Aorta (tissue), 5 donors: ENCODE data around the gene ACSF3. TPM values are rescaled to one million over a fixed set of nuclear protein-coding genes. Genes with fewer than 3 reads are reported as not detected.

Experiments used
- ATAC-seq: fragments of 200-7000 bp; cut with Tn5 transposase; one replicate; pipeline ENCODE4 v1.9.1; 2022; ENCODE audit warnings: moderate library complexity; ENCODE audit not compliant: low FRiP score
- DNase-seq, 2 donors: peaks; one replicate each; pipeline ENCODE4 v3.0.0-alpha.2; 2020
- H3K27ac ChIP-seq, 2 donors: one replicate each; pipeline ENCODE4 v1.5.1; 2013; ENCODE audit warnings: low read length in 2 of 2, mild to moderate bottlenecking in 2 of 2, moderate library complexity in 2 of 2, control low read depth in 1 of 2, inconsistent platforms in 1 of 2, low read depth in 1 of 2
- H3K27me3 ChIP-seq, 2 donors: one replicate each; pipeline ENCODE4 v1.6.1; 2013; ENCODE audit warnings: control low read depth in 1 of 2, low read length in 1 of 2, mild to moderate bottlenecking in 1 of 2, moderate library complexity in 1 of 2; ENCODE audit not compliant: insufficient read depth in 2 of 2, control insufficient read depth in 1 of 2
- H3K36me3 ChIP-seq, 2 donors: one replicate each; pipeline ENCODE4 v1.6.1; 2013; ENCODE audit warnings: control low read depth in 1 of 2, low read length in 1 of 2, mild to moderate bottlenecking in 1 of 2; ENCODE audit not compliant: insufficient read depth in 2 of 2, control insufficient read depth in 1 of 2
- H3K4me1 ChIP-seq, 2 donors: one replicate each; pipeline ENCODE4 v1.6.1; 2013; ENCODE audit warnings: low read length in 2 of 2, control low read depth in 1 of 2, mild to moderate bottlenecking in 1 of 2, moderate library complexity in 1 of 2; ENCODE audit not compliant: insufficient read depth in 2 of 2, control insufficient read depth in 1 of 2
- H3K4me3 ChIP-seq, 2 donors: one replicate each; pipeline ENCODE4 v1.5.1; 2013; ENCODE audit warnings: low read length in 2 of 2, control low read depth in 1 of 2, mild to moderate bottlenecking in 1 of 2
- H3K9me3 ChIP-seq: one replicate; pipeline ENCODE4 v1.6.1; 2013; ENCODE audit warnings: mild to moderate bottlenecking, low read length; ENCODE audit not compliant: control insufficient read depth
- WGBS, 2 donors: extraction: QIAGEN DNeasy Blood & Tissue Kit; methylation state at CpG; one replicate each; pipeline ENCODE4 v1.1.7; 2013; 5-methylcytosine and 5-hydroxymethylcytosine counted together
- intact Hi-C, 2 donors: fragments of 100-400 bp; cut with DNase I; formaldehyde crosslinking; loops; one replicate each; pipeline versions ENCODE4 v1.14.2 to v1.15.0; 2022
- polyA plus RNA-seq, 2 donors: library from polyadenylated mRNA; stranded (reverse); fragments of 200-250 nt; gene quantifications; one replicate each; pipeline ENCODE4 v1.2.3, GENCODE V29; 2013
- total RNA-seq, 2 donors: library from RNA; stranded (reverse); fragmentation: NEBNext Ultra II Directional; extraction: Animal tissue kit (Norgen Biotek cat#: 25700); gene quantifications; one replicate each; pipeline ENCODE4 v1.2.1, GENCODE V29; 2021
- donor health status: healthy with polysubstance abuse.
- donor health status: Bipolar disorder and iron deficiency.
- donor health status: DM: no; HTN: no; CAD: no.
- donor health status: DM: no; HTN: no; CAD: no.
- donor health status: DM: yes; HTN: yes; CAD: no.

Gene ACSF3
- total and polyA plus RNA-seq, 4 donors: 19.3 to 48.4 (median 26.6) TPM

DNA sequence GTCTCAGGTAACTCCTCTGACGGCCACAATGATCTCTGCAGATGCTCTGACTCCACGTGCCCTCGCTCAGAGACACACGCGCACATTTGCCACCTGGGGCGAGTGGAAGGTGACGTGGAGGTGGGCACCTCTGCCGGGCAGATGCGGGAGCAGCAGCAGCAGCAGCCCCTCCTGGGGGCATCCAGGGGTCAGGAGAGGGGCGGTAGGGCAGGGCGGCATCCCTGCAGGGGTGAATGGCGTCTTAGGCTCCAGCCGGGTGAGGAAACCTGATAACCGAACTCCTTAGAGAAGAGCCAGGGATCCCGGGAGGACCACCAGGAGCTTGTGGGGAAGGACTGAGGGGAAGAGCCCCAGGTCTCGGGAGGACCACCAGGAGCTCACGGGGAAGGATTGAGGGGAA lies 43.3 kb downstream of the ACSF3 start:
- DNase-seq (peak; percentile 38 to 50), ATAC-seq (no peak)
- intact Hi-C loops: no loop called here
- Histone ChIP-seq H3K4me1 (no peaks in the 10 kb centered on the region), H3K4me3 (no peak overlapping the region), H3K27ac (no peak overlapping the region), H3K36me3 (peaks cover 0 to 2% of the 10 kb centered on the region in 2 donors), H3K9me3 (no peaks in the 10 kb centered on the region), H3K27me3 (no peaks in the 10 kb centered on the region)
- WGBS, 2 donors: 95% methylated on average over 17 of the region's 17 CpGs

DNA sequence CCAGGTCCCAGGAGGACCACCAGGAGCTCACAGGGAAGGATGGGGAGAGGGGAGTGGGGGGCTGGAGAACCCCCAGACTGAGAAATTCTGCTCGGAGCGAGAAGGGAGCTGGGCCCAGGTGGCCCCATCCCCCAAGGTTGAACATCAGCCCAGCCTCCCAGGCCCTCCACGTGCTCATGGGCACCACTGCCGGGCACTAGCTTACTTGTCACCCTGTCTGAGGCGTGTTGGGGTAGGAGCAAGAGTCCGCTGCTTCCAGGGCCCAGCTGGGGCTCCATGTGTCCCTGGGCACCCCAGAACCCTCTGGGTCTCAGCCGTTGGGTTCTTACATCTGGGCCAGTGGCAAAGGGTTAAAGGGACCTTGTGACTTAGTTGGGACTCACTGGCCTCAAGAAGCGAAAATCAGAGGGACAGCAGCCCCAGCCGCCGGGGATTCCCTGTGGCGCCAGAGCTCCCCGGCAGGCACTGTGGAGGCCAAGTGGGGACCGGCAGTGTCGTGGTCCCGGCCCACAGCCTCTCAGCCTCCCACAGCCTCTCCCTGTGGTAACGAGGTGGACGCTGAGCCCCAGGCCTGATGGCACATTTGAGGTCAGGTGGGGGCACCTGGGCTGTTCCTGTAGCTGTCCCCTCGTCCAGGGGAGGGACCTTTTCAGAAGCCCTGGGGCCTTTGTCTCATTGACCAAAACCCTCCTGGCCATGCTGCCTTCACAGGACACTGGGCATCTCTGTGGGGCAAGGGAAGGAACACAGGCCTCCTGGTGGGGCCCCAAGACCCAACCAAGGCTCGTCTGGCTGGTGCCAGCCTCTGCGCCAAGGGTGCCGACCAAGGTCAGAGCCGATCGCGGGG lies 44.2 kb downstream of the ACSF3 start:
- H3K9me3 ChIP-seq: no peaks in the 10 kb centered on the region
- peak; percentile 30 to 65 for DNase-seq
- intact Hi-C loops: no loop called here
- ATAC-seq: no peak
- 89 to 91% methylated on average over 24 of the region's 24 CpGs for WGBS, 2 donors
- H3K36me3 ChIP-seq: peaks cover 0 to 2% of the 10 kb centered on the region in 2 donors
- no peaks in the 10 kb centered on the region for H3K27me3 ChIP-seq
- H3K4me1 ChIP-seq: no peaks in the 10 kb centered on the region
- no peak overlapping the region for H3K27ac ChIP-seq
- H3K4me3 ChIP-seq: no peak overlapping the region

DNA sequence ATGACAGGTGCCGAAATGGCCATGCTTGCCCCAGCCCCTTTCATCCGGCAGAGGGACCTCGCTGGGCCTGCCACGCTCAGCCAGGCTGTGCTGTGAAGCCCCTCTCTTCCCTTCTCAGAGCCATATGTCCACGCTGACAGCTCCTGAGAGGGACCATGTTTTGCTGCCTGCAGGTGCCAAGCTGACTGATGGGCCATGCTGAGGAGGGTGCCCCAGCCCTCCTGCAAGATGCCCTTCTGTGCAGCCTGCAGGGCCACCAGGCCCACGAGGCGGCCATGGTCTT lies 44.8 kb downstream of the ACSF3 start:
- H3K4me3 ChIP-seq: no peak overlapping the region
- ATAC-seq (no peak), DNase-seq (peak; percentile 25 to 51)
- WGBS, 2 donors: 95 to 96% methylated on average over 7 of the region's 7 CpGs
- H3K9me3 ChIP-seq: no peaks in the 10 kb centered on the region
- no peak overlapping the region for H3K27ac ChIP-seq
- no peaks in the 10 kb centered on the region for H3K27me3 ChIP-seq
- no peaks in the 10 kb centered on the region for H3K4me1 ChIP-seq
- H3K36me3 ChIP-seq: peaks cover 0 to under 1% of the 10 kb centered on the region in 2 donors
- intact Hi-C loops: no loop called here

DNA sequence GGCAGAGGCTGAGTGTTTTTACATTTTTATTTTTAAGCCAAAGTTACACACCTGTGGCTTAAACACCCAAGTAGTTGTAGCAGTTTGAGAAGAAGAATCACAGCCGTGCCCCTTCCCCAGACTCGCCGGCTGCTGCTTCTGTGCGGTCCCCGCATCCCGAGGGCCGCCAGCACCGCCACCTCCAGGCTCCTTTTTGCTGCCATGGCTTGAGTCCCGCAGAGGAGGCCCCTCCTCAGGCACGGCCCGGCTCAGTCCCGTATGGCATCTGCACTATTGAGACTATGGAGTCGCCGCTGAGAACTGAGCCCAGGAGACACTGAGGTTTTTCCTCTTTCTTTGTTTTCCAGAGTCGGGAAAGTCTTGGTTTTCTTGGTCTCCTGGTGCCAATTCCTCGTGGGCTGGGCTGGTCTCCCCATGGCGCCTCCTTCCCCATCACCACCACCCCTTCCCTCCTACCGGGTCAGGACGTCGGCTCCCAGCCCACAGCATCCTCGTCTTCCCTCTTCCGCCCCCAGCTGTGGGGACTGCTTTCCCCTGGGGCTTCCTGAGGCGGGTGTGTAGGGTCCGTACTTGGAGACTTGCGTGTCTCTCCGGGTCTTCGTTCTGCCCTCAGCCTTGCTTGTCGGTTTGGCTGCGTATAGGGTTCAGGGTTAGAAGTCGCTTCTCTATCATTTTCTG lies 45.3 kb downstream of the ACSF3 start:
- no peaks in the 10 kb centered on the region for H3K27me3 ChIP-seq
- no peak overlapping the region for H3K4me3 ChIP-seq
- no peaks in the 10 kb centered on the region for H3K4me1 ChIP-seq
- H3K9me3 ChIP-seq: no peaks in the 10 kb centered on the region
- 88 to 91% methylated on average over 30 of the region's 30 CpGs for WGBS, 2 donors
- H3K27ac ChIP-seq: no peak overlapping the region
- no peaks in the 10 kb centered on the region for H3K36me3 ChIP-seq
- DNase-seq (peak; percentile 30 to 65), ATAC-seq (no peak)
- intact Hi-C loops: no loop called here

DNA sequence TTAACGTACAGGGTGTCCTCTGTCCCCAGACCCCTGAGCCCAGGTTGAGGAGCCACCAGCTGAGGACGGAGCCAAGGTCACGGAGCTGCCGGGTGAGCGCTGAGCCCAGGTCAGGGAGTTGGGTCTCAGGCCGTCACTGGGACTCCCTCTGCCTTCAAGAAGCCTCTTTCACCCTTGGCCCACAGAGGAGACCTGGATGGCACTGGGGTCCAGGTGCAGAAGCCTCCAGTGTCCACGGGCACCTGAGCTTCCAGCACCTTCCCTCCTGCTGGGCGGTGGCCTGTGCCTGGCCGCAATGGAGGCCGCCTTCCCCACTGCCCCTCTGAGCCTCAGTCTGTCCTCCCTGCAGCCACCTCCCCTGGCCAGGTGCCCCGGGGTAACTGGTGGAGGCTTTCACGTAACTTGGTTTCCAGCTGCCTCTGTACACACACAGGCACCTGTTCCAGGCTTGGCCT lies 46.3 kb downstream of the ACSF3 start:
- Histone ChIP-seq H3K36me3 (no peaks in the 10 kb centered on the region), H3K27ac (no peak overlapping the region), H3K9me3 (no peaks in the 10 kb centered on the region), H3K4me1 (no peaks in the 10 kb centered on the region), H3K27me3 (no peaks in the 10 kb centered on the region), H3K4me3 (no peak overlapping the region)
- DNase-seq (peak; percentile 29 to 67), ATAC-seq (no peak)
- intact Hi-C loops: no loop called here
- 95 to 96% methylated on average over 12 of the region's 12 CpGs for WGBS, 2 donors

DNA sequence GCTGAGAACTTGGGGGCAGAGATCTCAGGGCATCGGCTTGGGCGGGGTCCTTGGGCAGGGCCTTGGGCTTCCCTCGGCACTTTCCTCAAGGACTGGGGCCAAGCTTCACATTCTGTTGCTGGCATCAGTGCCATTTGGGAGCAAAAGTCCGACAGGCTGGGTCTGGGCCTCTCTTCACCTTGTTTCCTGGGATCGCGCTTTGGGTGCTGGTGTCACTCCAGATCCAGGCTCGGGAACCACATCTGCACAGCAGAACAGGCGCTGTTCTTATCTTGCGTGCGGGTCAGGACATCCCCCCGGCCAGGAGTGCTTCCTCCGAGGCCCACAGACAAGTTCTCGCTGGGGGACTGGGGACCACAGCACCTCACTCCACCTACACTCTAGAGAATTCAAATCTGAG lies 46.7 kb downstream of the ACSF3 start:
- WGBS, 2 donors: 90 to 92% methylated on average over 13 of the region's 13 CpGs
- Histone ChIP-seq H3K27ac (no peak overlapping the region), H3K4me3 (no peak overlapping the region), H3K27me3 (no peaks in the 10 kb centered on the region), H3K36me3 (no peaks in the 10 kb centered on the region), H3K9me3 (no peaks in the 10 kb centered on the region), H3K4me1 (no peaks in the 10 kb centered on the region)
- DNase-seq (peak; percentile 26 to 45), ATAC-seq (no peak)
- intact Hi-C loops: no loop called here

DNA sequence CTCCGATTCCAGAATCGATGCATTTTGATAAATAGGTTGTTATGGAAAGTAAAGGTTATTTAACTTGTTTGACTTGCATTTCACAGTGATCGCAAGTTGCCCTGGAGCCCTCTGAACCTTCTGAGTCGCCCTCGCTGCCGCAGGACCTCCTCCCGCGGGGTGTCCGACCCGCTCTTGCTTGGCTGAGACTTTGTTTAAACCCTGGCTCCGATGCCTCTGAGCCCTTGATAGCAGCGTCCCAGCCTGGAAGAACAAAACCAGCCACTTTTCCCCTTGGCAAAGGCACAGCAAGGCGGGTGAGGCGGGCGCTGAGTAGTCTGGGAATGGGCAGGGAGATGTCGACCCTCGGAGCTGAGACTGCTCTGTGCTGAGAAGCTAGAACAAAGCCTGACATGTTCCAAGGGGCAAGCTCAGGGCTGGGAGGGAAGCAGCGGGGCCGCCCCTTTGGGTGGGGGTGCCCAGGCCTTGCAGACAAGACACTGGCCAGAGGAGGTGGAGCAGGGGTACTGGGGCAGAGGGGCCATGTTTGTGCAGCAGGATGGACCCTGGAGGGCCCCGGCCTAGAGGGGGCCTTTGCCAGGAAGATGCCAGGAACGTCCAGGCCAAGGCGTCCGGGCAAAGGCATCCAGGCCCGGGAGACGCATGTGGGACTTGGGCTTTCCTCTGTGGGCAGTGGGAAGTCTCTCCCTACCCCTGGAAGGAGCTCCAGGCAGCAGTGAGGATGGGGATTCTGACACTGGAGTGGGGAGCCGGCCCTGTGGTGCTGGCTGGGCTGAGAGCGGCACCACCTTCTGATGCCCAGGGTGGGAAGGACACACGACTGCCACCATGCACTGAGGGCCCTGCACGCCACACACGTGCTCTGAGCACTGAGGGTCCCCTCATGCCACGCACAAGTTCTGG lies 47.6 kb downstream of the ACSF3 start:
- H3K9me3 ChIP-seq: no peaks in the 10 kb centered on the region
- no peaks in the 10 kb centered on the region for H3K4me1 ChIP-seq
- H3K27me3 ChIP-seq: no peaks in the 10 kb centered on the region
- intact Hi-C loops: no loop called here
- H3K4me3 ChIP-seq: no peak overlapping the region
- DNase-seq (peak; percentile 42 to 67), ATAC-seq (no peak)
- 88 to 90% methylated on average over 31 of the region's 31 CpGs for WGBS, 2 donors
- H3K36me3 ChIP-seq: peaks cover 0 to under 1% of the 10 kb centered on the region in 2 donors
- H3K27ac ChIP-seq: no peak overlapping the region

DNA sequence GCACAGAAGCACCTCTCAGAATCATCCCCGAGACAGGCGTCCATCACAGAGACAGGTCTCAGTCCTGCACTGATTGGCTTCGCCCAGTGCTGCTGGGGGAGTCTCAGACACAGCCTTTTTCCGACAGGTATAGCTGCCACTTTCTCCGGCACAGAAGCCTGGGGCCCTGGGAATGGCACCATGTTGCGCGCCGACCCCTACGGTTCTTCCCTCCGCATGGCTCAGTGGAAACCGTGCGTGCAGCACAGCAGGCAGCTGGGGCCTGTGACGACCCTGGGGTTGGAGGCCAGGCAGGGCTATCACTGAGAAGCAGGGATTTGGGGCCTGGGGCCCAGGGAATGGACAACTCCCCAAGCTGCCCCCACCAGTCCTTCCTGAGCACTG lies 48.2 kb downstream of the ACSF3 start:
- Histone ChIP-seq H3K27ac (no peak overlapping the region), H3K4me3 (no peak overlapping the region), H3K9me3 (no peaks in the 10 kb centered on the region), H3K36me3 (peaks cover 0 to 2% of the 10 kb centered on the region in 2 donors), H3K27me3 (no peaks in the 10 kb centered on the region), H3K4me1 (no peaks in the 10 kb centered on the region)
- DNase-seq (peak in 1 of 2 donors; percentile 53), ATAC-seq (no peak)
- WGBS, 2 donors: 93 to 94% methylated on average over 13 of the region's 13 CpGs
- intact Hi-C loops: no loop called here
